PFSK-1 (cell line): ENCODE measurements around the gene TOP2B.

Experiments used
- FOXP2 ChIP-seq: optimal IDR thresholded peaks from 2 replicates; pipeline ENCODE3; 2011; ENCODE audit warnings: borderline replicate concordance, control low read depth, inconsistent platforms; ENCODE audit not compliant: insufficient read depth; ENCODE audit errors: extremely low read length, extremely low read depth
- POLR2AphosphoS5 ChIP-seq: IDR thresholded peaks from 2 replicates; pipeline ENCODE4 v1.6.1; 2012; ENCODE audit warnings: low read depth, mild to moderate bottlenecking, control low read depth, low read length, moderate library complexity
- SIN3A ChIP-seq: IDR thresholded peaks from 2 replicates; pipeline ENCODE4 v1.6.1; 2012; ENCODE audit warnings: mild to moderate bottlenecking, low read length, moderate library complexity, borderline replicate concordance; ENCODE audit not compliant: insufficient read depth
- TAF1 ChIP-seq: IDR thresholded peaks from 2 replicates; pipeline ENCODE4 v1.6.1; 2012; ENCODE audit warnings: low read length, control low read depth, borderline replicate concordance; ENCODE audit not compliant: insufficient read depth
- TF ChIP-seq, protein P1 (sequence below), 2 experiments: IDR thresholded peaks; 2 replicates each; pipeline versions ENCODE4 v1.6.1 to v1.8.0; 2011 to 2012; ENCODE audit warnings: low read depth in 2 of 2, low read length in 2 of 2, control low read depth in 1 of 2, inconsistent platforms in 1 of 2, mild to moderate bottlenecking in 1 of 2, moderate library complexity in 1 of 2; ENCODE audit not compliant: insufficient read depth in 1 of 2

The TOP2B gene

DNA sequence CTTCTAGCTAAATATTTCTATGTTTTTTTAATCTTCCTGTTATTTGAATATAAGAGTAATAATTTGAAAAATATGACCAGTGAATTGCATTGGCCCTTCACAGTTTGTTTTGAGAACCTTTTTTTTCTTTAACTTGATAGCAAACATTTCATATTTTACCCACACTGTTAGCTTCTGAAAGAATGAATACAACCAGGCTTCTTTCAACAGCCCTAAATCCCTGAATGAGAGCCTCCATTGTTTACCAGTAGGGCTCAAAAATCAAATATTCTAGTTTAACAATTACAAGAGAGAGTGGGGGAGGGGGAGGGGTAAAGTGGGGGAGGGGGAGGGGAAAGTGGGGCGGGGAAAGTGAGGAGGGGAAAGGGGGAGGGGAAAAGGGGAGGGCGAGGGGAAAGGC, 14.5 kb upstream of the TOP2B start:
- no peak for TF ChIP-seq FOXP2
- TF ChIP-seq, protein P1, sequence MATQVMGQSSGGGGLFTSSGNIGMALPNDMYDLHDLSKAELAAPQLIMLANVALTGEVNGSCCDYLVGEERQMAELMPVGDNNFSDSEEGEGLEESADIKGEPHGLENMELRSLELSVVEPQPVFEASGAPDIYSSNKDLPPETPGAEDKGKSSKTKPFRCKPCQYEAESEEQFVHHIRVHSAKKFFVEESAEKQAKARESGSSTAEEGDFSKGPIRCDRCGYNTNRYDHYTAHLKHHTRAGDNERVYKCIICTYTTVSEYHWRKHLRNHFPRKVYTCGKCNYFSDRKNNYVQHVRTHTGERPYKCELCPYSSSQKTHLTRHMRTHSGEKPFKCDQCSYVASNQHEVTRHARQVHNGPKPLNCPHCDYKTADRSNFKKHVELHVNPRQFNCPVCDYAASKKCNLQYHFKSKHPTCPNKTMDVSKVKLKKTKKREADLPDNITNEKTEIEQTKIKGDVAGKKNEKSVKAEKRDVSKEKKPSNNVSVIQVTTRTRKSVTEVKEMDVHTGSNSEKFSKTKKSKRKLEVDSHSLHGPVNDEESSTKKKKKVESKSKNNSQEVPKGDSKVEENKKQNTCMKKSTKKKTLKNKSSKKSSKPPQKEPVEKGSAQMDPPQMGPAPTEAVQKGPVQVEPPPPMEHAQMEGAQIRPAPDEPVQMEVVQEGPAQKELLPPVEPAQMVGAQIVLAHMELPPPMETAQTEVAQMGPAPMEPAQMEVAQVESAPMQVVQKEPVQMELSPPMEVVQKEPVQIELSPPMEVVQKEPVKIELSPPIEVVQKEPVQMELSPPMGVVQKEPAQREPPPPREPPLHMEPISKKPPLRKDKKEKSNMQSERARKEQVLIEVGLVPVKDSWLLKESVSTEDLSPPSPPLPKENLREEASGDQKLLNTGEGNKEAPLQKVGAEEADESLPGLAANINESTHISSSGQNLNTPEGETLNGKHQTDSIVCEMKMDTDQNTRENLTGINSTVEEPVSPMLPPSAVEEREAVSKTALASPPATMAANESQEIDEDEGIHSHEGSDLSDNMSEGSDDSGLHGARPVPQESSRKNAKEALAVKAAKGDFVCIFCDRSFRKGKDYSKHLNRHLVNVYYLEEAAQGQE (IDR thresholded peaks at IDR 0.05; ENCODE audit: insufficient read depth in 1 of 2, low read depth in 2 of 2, low read length in 2 of 2) = no peak
- TF ChIP-seq SIN3A = no peak
- TF ChIP-seq TAF1 = no peak
- TF ChIP-seq POLR2AphosphoS5 = no peak

DNA sequence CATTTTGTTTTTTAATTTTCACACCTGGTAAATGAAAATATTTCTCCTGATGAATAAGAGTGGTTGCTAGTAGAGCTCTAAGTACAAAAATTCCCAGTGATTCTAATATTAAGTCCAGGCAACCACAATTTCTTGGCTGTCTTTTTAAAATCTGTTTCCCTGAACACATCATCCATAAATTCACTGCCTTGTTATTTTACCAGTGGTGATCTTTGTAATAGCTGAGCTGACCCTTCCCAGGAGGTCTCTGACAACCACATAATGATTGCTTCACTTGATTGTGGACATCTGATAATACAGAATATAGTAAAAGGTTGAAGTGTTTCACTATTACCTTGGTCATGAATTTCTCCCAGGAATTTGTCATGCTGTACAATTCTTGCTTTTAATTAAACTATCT, 13.9 kb upstream of the TOP2B start:
- TF ChIP-seq SIN3A = no peak
- TF ChIP-seq, protein P1 (IDR thresholded peaks at IDR 0.05; ENCODE audit: insufficient read depth in 1 of 2, low read depth in 2 of 2, low read length in 2 of 2) = no peak
- no peak for TF ChIP-seq POLR2AphosphoS5
- TF ChIP-seq TAF1 = no peak
- no peak for TF ChIP-seq FOXP2

DNA sequence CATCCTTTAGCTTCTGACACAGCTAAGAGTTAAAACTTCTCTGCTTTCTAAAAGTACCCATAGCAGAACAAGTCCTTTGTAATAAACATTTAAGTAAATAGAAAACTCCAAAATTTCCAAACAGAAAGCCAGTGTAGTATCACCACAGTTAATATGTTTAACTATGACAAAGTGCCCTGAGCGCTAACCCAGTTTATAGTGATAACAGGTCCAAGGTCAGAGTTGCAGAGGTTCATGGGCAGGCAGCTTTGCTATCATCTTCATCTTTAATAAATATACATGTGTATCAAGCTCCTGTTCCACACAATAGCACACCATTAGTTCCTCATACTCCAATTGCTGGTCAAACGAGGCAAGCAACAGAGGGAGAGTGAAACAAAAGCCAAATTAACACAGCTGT, 12.4 kb upstream of the TOP2B start:
- TF ChIP-seq SIN3A (no peak), TAF1 (no peak), FOXP2 (no peak)
- TF ChIP-seq, protein P1 (IDR thresholded peaks at IDR 0.05; ENCODE audit: insufficient read depth in 1 of 2, low read depth in 2 of 2, low read length in 2 of 2) = no peak

DNA sequence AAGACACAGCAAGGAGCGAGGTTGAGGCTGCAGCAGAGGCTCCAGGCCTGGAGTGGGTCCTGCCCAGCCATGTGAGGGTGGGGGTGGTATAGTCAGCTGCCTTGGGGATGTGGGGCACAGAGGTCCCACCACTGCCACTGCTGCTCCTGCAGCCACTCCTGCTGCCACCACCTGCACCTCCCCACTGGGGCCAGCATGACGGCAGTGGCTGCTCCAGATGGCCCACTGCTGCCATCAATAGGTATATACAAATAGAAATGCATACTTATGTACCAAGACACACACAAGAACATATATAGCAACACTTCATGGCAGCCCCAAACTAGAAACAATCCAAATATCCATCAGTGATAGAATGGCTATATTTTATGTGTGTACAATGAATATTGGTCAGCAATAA, 10.0 kb upstream of the TOP2B start:
- TF ChIP-seq, protein P1 (IDR thresholded peaks at IDR 0.05; ENCODE audit: insufficient read depth in 1 of 2, low read depth in 2 of 2, low read length in 2 of 2) = no peak
- TF ChIP-seq POLR2AphosphoS5 (no peak), FOXP2 (no peak), SIN3A (no peak), TAF1 (no peak)

DNA sequence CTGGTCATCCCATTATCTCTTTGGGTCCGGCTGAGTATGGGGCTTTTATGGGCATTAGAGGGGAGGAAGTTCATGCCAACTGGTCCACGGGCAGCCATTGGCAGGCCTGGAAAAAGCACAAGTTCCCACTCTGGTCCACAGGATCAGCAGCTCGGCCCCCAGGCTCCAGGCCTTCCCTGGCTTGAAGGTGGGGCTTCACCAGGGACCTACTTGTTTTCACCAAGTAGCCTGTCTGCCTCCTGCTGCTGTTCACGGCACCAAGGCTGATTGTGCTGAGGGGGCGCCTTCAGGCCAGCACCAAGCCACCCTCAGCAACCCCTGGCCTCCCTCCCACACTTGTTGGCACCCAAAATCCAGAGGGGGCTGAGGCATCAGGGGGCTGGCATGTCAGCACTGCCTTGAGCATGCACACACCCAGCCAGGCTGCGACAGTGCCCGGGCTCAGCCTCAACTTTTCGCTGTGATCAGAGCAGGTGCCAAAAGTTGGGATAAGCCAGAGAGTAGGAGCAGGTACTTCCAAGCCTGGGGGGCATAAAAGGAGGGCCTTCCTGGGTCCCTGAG, 9.1 kb upstream of the TOP2B start:
- TF ChIP-seq, protein P1 (IDR thresholded peaks at IDR 0.05; ENCODE audit: insufficient read depth in 1 of 2, low read depth in 2 of 2, low read length in 2 of 2) = no peak
- no peak for TF ChIP-seq POLR2AphosphoS5
- no peak for TF ChIP-seq TAF1
- no peak for TF ChIP-seq FOXP2
- no peak for TF ChIP-seq SIN3A
